Adrenal gland (tissue), 12 donors: ENCODE measurements around the gene FEZF1. TPM values are rescaled to one million over a fixed set of nuclear protein-coding genes. Genes with fewer than 3 reads are reported as not detected.
"Not testable (repeated sequence)": the region's sequence is repeated elsewhere in the genome, so short reads cannot be mapped to it uniquely, and the experiment has no call there.

ENCODE experiments used
- DNase-seq, 7 donors: peaks; one replicate each; pipeline ENCODE4 v3.0.0-alpha.2; 2019 to 2020
- H3K27ac ChIP-seq, 5 donors: fragments of 200-600 bp; sonication (generic) in 4 of 5; 1 replicate in 3 of 5; 2 replicates in 2 of 5; pipeline versions ENCODE4 v1.5.1 to v1.8.0; 2016 to 2020; ENCODE audit warnings: mild to moderate bottlenecking in 1 of 5
- H3K27me3 ChIP-seq: fragments of 200-600 bp; 2 replicates; pipeline ENCODE4 v1.8.0; 2021
- H3K36me3 ChIP-seq, 2 donors: fragments of 200-600 bp; replicated peaks in 1 of 2; 1 replicate in 1 of 2; 2 replicates in 1 of 2; pipeline versions ENCODE4 v1.5.1 to v1.8.0; 2018 to 2022
- H3K4me1 ChIP-seq, 2 donors: fragments of 200-600 bp; replicated peaks in 1 of 2; 1 replicate in 1 of 2; 2 replicates in 1 of 2; pipeline versions ENCODE4 v1.5.1 to v1.8.0; 2018 to 2021
- H3K4me3 ChIP-seq, 4 donors: fragments of 200-600 bp; sonication (generic) in 3 of 4; one replicate each; pipeline ENCODE4 v1.5.1; 2016 to 2018
- H3K9me3 ChIP-seq, 3 donors: fragments of 200-600 bp; sonication (generic) in 1 of 3; replicated peaks in 1 of 3; 1 replicate in 2 of 3; 2 replicates in 1 of 3; pipeline versions ENCODE4 v1.5.1 to v1.8.0; 2016 to 2021
- POLR2A ChIP-seq, 2 donors: fragments of 450-650 bp; IDR thresholded peaks; one replicate each; pipeline ENCODE4 v1.6.1; 2017; ENCODE audit warnings: antibody characterized with exemption in 2 of 2, mild to moderate bottlenecking in 2 of 2, moderate library complexity in 1 of 2
- WGBS, 4 donors: extraction: QIAGEN DNeasy Blood & Tissue Kit in 2 of 4; methylation state at CpG; one replicate each; pipeline versions ENCODE4 v1.1.5 to v1.1.7; 2013 to 2017; 5-methylcytosine and 5-hydroxymethylcytosine counted together
- intact Hi-C, 2 donors: fragments of 100-400 bp; cut with DNase I; formaldehyde crosslinking; loops; one replicate each; pipeline versions ENCODE4 v1.14.1 to v1.15.0; 2022 to 2023
- polyA plus RNA-seq, 3 donors: library from polyadenylated mRNA; stranded (reverse); fragments of 200-250 nt in 2 of 3; fragments of 350-450 nt in 1 of 3; fragmentation: Illumina TruSeq in 1 of 3; extraction: RNeasy Lipid Tissue Mini Kit (QIAGEN cat#74804) in 1 of 3; gene quantifications; one replicate each; pipeline ENCODE4 v1.2.3, GENCODE V29; 2013 to 2014
- total RNA-seq, 9 donors: library from RNA; depleted of rRNA in 4 of 9; stranded (reverse); fragments of >200 nt in 4 of 9; fragments of 120-200 nt in 1 of 9; fragmentation: NEBNext Ultra II Directional in 1 of 9; extraction: Animal tissue kit (Norgen Biotek cat#: 25700) in 1 of 9; gene quantifications; one replicate each; pipeline versions ENCODE4 v1.1.0 to v1.2.4, GENCODE V29; 2013 to 2023
- TF ChIP-seq, protein P1 (sequence below), 6 experiments: fragments of 450-650 bp in 4 of 6; fragments of 200-600 bp in 2 of 6; sonication (generic) in 1 of 6; IDR thresholded peaks; 1 replicate in 5 of 6; 2 replicates in 1 of 6; pipeline versions ENCODE4 v1.5.1 to v1.8.0; 2016 to 2021; ENCODE audit warnings: antibody characterized with exemption in 6 of 6, mild to moderate bottlenecking in 2 of 6, moderate library complexity in 1 of 6
- donor health status: healthy with polysubstance abuse.
- donor health status: Bipolar disorder and iron deficiency.
- donor health status: DM: yes; HTN: yes; CAD: no.
- donor health status: DM: no; HTN: no; CAD: no.
- donor health status: DM: no; HTN: no; CAD: no.
- donor health status: DM: yes; HTN: yes; CAD: no.

Gene FEZF1
- total and polyA plus RNA-seq, 12 donors: 0.14 TPM; not detected in 11

DNA sequence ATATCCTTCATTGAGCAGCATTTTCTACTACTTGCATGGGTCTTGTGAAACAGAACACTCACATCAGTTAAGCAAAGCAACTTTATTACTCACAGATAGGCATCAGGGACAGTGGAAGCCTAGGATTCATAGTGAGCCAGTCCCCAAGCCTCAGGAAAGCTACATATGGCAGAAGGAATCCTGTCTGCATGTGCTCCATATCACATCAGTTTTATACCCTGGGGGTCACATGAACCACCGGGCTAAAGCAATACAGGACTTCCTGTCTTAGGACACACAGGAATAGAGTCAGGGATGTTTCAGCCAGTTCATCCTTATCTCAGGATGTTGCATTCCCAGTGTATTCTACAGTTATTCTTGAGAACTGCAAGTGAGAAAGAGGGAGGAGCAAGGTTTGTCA lies 15.1 kb downstream of the FEZF1 start:
- no peak overlapping the region for H3K27ac ChIP-seq
- H3K4me1 ChIP-seq: no peaks in the 10 kb centered on the region
- 56 to 65% (median 62%) methylated on average over 1 of the region's 1 CpG for WGBS, 4 donors
- peaks cover 5% of the 10 kb centered on the region for H3K27me3 ChIP-seq
- no peak for DNase-seq
- TF ChIP-seq, protein P1, sequence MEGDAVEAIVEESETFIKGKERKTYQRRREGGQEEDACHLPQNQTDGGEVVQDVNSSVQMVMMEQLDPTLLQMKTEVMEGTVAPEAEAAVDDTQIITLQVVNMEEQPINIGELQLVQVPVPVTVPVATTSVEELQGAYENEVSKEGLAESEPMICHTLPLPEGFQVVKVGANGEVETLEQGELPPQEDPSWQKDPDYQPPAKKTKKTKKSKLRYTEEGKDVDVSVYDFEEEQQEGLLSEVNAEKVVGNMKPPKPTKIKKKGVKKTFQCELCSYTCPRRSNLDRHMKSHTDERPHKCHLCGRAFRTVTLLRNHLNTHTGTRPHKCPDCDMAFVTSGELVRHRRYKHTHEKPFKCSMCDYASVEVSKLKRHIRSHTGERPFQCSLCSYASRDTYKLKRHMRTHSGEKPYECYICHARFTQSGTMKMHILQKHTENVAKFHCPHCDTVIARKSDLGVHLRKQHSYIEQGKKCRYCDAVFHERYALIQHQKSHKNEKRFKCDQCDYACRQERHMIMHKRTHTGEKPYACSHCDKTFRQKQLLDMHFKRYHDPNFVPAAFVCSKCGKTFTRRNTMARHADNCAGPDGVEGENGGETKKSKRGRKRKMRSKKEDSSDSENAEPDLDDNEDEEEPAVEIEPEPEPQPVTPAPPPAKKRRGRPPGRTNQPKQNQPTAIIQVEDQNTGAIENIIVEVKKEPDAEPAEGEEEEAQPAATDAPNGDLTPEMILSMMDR (IDR thresholded peaks at IDR 0.05): no peak
- TF ChIP-seq POLR2A (IDR thresholded peaks at IDR 0.05): no peak
- H3K9me3 ChIP-seq: no peaks in the 10 kb centered on the region
- no peaks in the 10 kb centered on the region for H3K36me3 ChIP-seq
- no peak overlapping the region for H3K4me3 ChIP-seq
- intact Hi-C loops: no loop called here

DNA sequence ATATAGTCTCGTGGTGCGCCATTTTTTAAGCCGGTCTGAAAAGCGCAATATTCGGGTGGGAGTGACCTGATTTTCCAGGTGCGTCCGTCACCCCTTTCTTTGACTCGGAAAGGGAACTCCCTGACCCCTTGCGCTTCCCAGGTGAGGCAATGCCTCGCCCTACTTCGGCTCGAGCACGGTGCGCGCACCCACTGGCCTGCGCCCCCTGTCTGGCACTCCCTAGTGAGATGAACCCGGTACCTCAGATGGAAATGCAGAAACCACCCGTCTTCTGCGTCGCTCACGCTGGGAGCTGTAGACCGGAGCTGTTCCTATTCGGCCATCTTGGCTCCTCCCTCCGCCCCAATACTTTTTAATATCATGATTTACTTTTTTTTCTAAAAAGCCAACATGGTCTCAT lies 19.9 kb downstream of the FEZF1 start:
- intact Hi-C loops, H3K27ac ChIP-seq, H3K4me1 ChIP-seq, H3K36me3 ChIP-seq, H3K9me3 ChIP-seq, H3K27me3 ChIP-seq, H3K4me3 ChIP-seq, DNase-seq: not testable (repeated sequence)
- 89 to 95% (median 91%) methylated on average over 10 to 16 of the region's 24 CpGs for WGBS, 4 donors

DNA sequence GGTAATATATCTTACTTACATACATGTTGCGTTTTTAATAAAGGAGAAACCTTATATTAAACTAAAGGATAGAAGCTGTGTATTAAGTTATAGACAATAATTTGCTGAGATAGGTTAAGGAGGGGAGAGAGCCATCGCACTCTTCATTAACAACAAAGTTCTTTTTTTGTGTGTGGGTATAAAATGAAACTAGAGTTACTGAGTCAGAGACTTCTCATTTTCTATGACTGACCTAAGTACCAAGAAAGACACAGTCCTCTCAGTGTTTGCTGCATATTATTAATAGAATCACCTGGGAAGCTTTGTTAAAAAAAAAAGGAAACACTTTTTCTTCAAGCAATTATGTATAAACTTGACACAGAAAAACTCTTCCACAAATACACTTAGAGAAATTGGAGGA lies 31.4 kb downstream of the FEZF1 start:
- intact Hi-C loops: no loop called here
- WGBS, 4 donors: 71 to 85% (median 79%) methylated on average over 2 of the region's 2 CpGs
- H3K4me3 ChIP-seq: no peak overlapping the region
- no peak for TF ChIP-seq POLR2A (IDR thresholded peaks at IDR 0.05)
- TF ChIP-seq, protein P1 (IDR thresholded peaks at IDR 0.05): no peak
- H3K27ac ChIP-seq: no peak overlapping the region
- no peaks in the 10 kb centered on the region for H3K9me3 ChIP-seq
- no peak for DNase-seq
- H3K4me1 ChIP-seq: no peaks in the 10 kb centered on the region
- H3K36me3 ChIP-seq: no peaks in the 10 kb centered on the region
- H3K27me3 ChIP-seq: no peaks in the 10 kb centered on the region

DNA sequence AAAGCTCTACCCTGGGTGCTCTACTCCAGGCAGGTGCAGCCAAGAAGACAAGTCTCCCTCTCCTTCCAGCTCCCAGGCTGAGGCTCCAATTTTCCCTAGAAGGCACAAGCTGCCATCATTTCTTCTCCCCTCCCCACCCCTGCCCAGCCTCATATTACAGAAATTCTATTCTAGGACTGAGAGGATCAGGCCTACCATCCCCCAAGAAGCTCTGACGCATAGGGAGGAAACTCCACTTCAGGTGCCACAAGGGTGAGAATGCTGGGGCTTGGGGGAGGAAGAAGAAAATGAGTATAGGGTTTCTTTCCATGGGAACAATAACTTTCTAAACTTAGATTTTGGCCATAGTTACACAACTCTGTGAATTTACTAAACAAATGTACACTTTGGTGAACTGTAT lies 35.3 kb downstream of the FEZF1 start:
- Histone ChIP-seq H3K27me3 (no peaks in the 10 kb centered on the region), H3K9me3 (no peaks in the 10 kb centered on the region), H3K36me3 (no peaks in the 10 kb centered on the region), H3K4me3 (no peak overlapping the region), H3K4me1 (no peaks in the 10 kb centered on the region), H3K27ac (no peak overlapping the region)
- intact Hi-C loops: no loop called here
- TF ChIP-seq, protein P1 (IDR thresholded peaks at IDR 0.05): no peak
- TF ChIP-seq POLR2A (IDR thresholded peaks at IDR 0.05): no peak
- DNase-seq: no peak
- WGBS, 4 donors: 50 to 80% (median 76%) methylated on average over 1 of the region's 1 CpG

DNA sequence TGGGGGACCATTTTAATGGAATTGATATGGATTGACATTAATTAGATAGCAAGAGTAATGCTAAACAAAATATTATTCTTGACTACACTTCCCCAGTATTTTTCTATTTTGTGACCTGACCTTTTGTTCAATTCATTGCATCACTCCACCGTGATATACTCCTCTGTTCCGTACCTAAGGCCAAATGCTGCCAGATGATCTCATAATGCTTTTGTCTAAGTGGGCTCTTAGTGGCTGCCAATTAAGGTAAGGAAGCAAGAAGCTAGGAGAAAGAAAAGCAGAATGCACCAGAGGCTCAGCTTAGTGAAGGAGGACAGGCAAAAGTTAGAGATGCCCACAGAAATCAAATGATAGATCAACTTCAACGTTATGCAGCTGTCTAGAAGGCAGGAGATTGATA lies 36.4 kb downstream of the FEZF1 start:
- H3K36me3 ChIP-seq: no peaks in the 10 kb centered on the region
- no peak for DNase-seq

More for the DNA sequence above, 36.4 kb downstream of the FEZF1 start:
- H3K4me1 ChIP-seq: no peaks in the 10 kb centered on the region
- H3K27me3 ChIP-seq: no peaks in the 10 kb centered on the region
- TF ChIP-seq, protein P1 (IDR thresholded peaks at IDR 0.05): no peak
- TF ChIP-seq POLR2A (IDR thresholded peaks at IDR 0.05): no peak
- WGBS, 4 donors: 49 to 53% (median 51%) methylated on average over 3 of the region's 3 CpGs
- no peak overlapping the region for H3K27ac ChIP-seq
- no peak overlapping the region for H3K4me3 ChIP-seq
- intact Hi-C loops: no loop called here
- H3K9me3 ChIP-seq: no peaks in the 10 kb centered on the region
